Endometrium (tissue), 2 donors: ENCODE measurements around the gene GDPD4.

Source experiments
- FAIRE-seq: peaks from 2 replicates; lab custom pipeline; 2012; peaks lifted over from hg19 to GRCh38; lab: Jason Lieb, UNC
- donor health status: control.
- donor health status: control.

GDPD4 gene

GRCh38 chr11:77204754-77205466 is 96.6 kb downstream of the GDPD4 start:
- no peak for FAIRE-seq

GRCh38 chr11:77203901-77204753 is 97.4 kb downstream of the GDPD4 start:
- no peak for FAIRE-seq

GRCh38 chr11:77202941-77203900 is 98.3 kb downstream of the GDPD4 start:
- no peak for FAIRE-seq

- FAIRE-seq, result no peak
Measured at GRCh38 chr11:77201991-77202841, 99.3 kb downstream of the GDPD4 start.

GRCh38 chr11:77201370-77201769 is 100.1 kb downstream of the GDPD4 start:
- no peak for FAIRE-seq

- FAIRE-seq, result no peak
Measured at GRCh38 chr11:77200351-77201268, 100.9 kb downstream of the GDPD4 start.

- no peak for FAIRE-seq
Measured at GRCh38 chr11:77199137-77199745, 102.2 kb downstream of the GDPD4 start.

- FAIRE-seq, result no peak
Measured at GRCh38 chr11:77198440-77198849, 103.0 kb downstream of the GDPD4 start.

GRCh38 chr11:77197626-77198320 is 103.7 kb downstream of the GDPD4 start:
- FAIRE-seq, result no peak

GRCh38 chr11:77196961-77197360 is 104.5 kb downstream of the GDPD4 start:
- FAIRE-seq, result no peak

- FAIRE-seq, result no peak
Measured at GRCh38 chr11:77195071-77195755, 106.3 kb downstream of the GDPD4 start.

- FAIRE-seq, result no peak
Measured at GRCh38 chr11:77193911-77194830, 107.3 kb downstream of the GDPD4 start.

- FAIRE-seq, result no peak
Measured at GRCh38 chr11:77193167-77193566, 108.3 kb downstream of the GDPD4 start.

- no peak for FAIRE-seq
Measured at GRCh38 chr11:77191823-77192495, 109.5 kb downstream of the GDPD4 start.

GRCh38 chr11:77191429-77191822 is 110.1 kb downstream of the GDPD4 start:
- no peak for FAIRE-seq

GRCh38 chr11:77190331-77191075 is 111.0 kb downstream of the GDPD4 start:
- no peak for FAIRE-seq
